Prostate gland (tissue), 2 donors: ENCODE measurements around the gene ARHGEF40.

Experiments
- CTCF ChIP-seq, 4 experiments: fragments of 200-600 bp in 2 of 4; fragments of 450-650 bp in 2 of 4; sonication (generic) in 2 of 4; IDR thresholded peaks; 1 replicate in 3 of 4; 2 replicates in 1 of 4; pipeline ENCODE4 v1.5.1; 2016 to 2019; ENCODE audit warnings: antibody characterized with exemption in 4 of 4, mild to moderate bottlenecking in 2 of 4, moderate library complexity in 2 of 4
- POLR2A ChIP-seq: fragments of 450-650 bp; IDR thresholded peaks from one replicate; pipeline ENCODE4 v1.6.1; 2016; ENCODE audit warnings: antibody characterized with exemption, mild to moderate bottlenecking

GRCh38 chr14:21096978-21097635, 27.0 kb downstream of the ARHGEF40 start:
- no peak for TF ChIP-seq CTCF (IDR thresholded peaks at IDR 0.05)
- TF ChIP-seq POLR2A = no peak
